ENCODE measurements around the gene LPIN3. TPM values are rescaled to one million over a fixed set of nuclear protein-coding genes. Genes with fewer than 3 reads are reported as not detected.

Gene LPIN3
- total RNA-seq, 2 experiments from 2014 or later: 0.65 to 0.68 TPM

DNA sequence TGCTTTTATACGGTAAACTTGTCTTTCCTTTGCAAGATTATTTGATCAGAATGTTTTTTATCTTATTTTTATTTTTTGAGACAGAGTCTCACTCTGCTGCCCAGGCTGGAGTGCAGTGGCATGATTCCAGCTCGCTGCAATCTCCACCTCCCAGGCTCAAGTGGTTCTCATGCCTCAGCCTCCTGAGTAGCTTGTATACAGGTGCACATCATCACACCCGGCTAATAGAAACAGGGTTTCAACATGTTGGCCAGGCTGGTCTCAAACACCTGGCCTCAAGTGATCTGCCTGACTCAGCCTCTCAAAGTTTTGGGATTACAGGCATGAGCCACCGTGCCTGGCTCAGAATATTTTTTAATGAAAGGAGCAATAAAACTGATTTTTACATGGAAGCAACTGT is 8.9 kb upstream of the LPIN3 start:
- H3K4me1 Mint-ChIP-seq: peaks cover 14% of the 10 kb centered on the region
- POLR2A ChIA-PET: no interaction called here
- H3K27me3 Mint-ChIP-seq: peaks cover 2% of the 10 kb centered on the region
- H3K9me3 Mint-ChIP-seq: no peaks in the 10 kb centered on the region
- no peaks in the 10 kb centered on the region for H3K36me3 Mint-ChIP-seq (ENCODE audit: low read depth)
- H3K27ac Mint-ChIP-seq: no peak overlapping the region
- DNase-seq: no peak
- no peak overlapping the region for H3K4me3 Mint-ChIP-seq
- CTCF ChIA-PET: interaction anchor here (1.1 kb wide), 1 partner anchor 8 kb away, joined by 6 read pairs; no protein-coding TSS in a partner anchor

GRCh38 chr20:41334036-41334435 is 6.6 kb upstream of the LPIN3 start:
- Mint-ChIP-seq H3K27me3 (peaks cover 2% of the 10 kb centered on the region), H3K4me3 (no peak overlapping the region), H3K27ac (no peak overlapping the region), H3K36me3 (ENCODE audit: low read depth) (no peaks in the 10 kb centered on the region), H3K4me1 (peaks cover 11% of the 10 kb centered on the region), H3K9me3 (no peaks in the 10 kb centered on the region)
- CTCF ChIA-PET: interaction anchor here (1.0 to 1.1 kb wide), 2 partner anchors 161 to 199 kb away, joined by 3 read pairs; no protein-coding TSS in a partner anchor
- POLR2A ChIA-PET: no interaction called here
- DNase-seq: no peak

- ChIA-PET POLR2A (no interaction called here), CTCF (interaction anchor here (1.0 to 1.1 kb wide), 2 partner anchors 162 to 199 kb away, joined by 3 read pairs; no protein-coding TSS in a partner anchor)
- Mint-ChIP-seq H3K27ac (no peak overlapping the region), H3K4me3 (no peak overlapping the region), H3K9me3 (no peaks in the 10 kb centered on the region), H3K36me3 (ENCODE audit: low read depth) (no peaks in the 10 kb centered on the region), H3K4me1 (peaks cover 7% of the 10 kb centered on the region), H3K27me3 (peaks cover 5% of the 10 kb centered on the region)
- DNase-seq: no peak
Measured at GRCh38 chr20:41334443-41335421, 5.9 kb upstream of the LPIN3 start.

GRCh38 chr20:41335591-41335990 is 5.0 kb upstream of the LPIN3 start:
- Mint-ChIP-seq H3K4me1 (peaks cover 12% of the 10 kb centered on the region), H3K27me3 (peaks cover 7% of the 10 kb centered on the region), H3K9me3 (no peaks in the 10 kb centered on the region), H3K4me3 (no peak overlapping the region), H3K36me3 (ENCODE audit: low read depth) (no peaks in the 10 kb centered on the region), H3K27ac (no peak overlapping the region)
- CTCF ChIA-PET: no interaction called here
- DNase-seq: no peak
- POLR2A ChIA-PET: no interaction called here

- CTCF ChIA-PET: interaction anchor here (1.1 to 4.9 kb wide), 4 partner anchors 7 to 206 kb away, joined by 3 to 51 read pairs (median 18); partner anchors contain the start of gene PLCG1
- no peak overlapping the region for H3K4me3 Mint-ChIP-seq
Measured at GRCh38 chr20:41336711-41337492, 3.7 kb upstream of the LPIN3 start.

DNA sequence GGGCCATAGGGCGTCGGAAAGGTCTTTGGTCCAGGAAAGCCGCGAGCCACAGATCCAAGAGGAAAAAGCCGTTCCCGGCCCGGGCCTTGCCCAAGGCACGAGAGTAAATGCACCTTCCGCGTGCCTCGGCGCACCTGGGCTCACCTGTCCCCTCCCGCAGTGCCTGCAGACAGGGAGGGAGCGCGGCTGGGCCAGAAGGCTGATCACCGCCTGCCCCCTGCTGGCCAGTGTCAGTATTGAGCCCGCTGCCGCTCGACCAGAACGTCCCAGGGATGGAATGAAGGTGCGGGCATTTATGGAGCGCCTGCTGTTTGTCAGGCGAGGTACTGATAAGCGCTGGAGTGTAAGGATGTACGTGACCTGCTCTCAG is 679 bp upstream of the LPIN3 start:
- no peaks in the 10 kb centered on the region for H3K36me3 Mint-ChIP-seq (ENCODE audit: low read depth)
- peak; percentile 86 for DNase-seq
- H3K27me3 Mint-ChIP-seq: peaks cover 5% of the 10 kb centered on the region
- H3K9me3 Mint-ChIP-seq: no peaks in the 10 kb centered on the region
- ChIA-PET CTCF (interaction anchor here (0.7 to 4.9 kb wide), 18 partner anchors 9 to 375 kb away, joined by 3 to 51 read pairs (median 6); partner anchors contain the start of gene PLCG1), POLR2A (interaction anchor here (0.6 to 1.1 kb wide), 4 partner anchors 183 to 205 kb away, joined by 3 read pairs; no protein-coding TSS in a partner anchor)
- H3K27ac Mint-ChIP-seq: no peak overlapping the region
- H3K4me1 Mint-ChIP-seq: peaks cover 12% of the 10 kb centered on the region
- H3K4me3 Mint-ChIP-seq: peak overlapping the region; percentile 62

More at GRCh38 chr20:41336711-41337492, 3.7 kb upstream of the LPIN3 start:
- POLR2A ChIA-PET: interaction anchor here (0.7 to 1.4 kb wide), 2 partner anchors 164 to 201 kb away, joined by 3 to 5 read pairs; no protein-coding TSS in a partner anchor
- H3K27ac Mint-ChIP-seq: no peak overlapping the region
- no peak for DNase-seq
- peaks cover 12% of the 10 kb centered on the region for H3K4me1 Mint-ChIP-seq
- H3K27me3 Mint-ChIP-seq: peaks cover 7% of the 10 kb centered on the region
- H3K9me3 Mint-ChIP-seq: no peaks in the 10 kb centered on the region
- no peaks in the 10 kb centered on the region for H3K36me3 Mint-ChIP-seq (ENCODE audit: low read depth)

DNA sequence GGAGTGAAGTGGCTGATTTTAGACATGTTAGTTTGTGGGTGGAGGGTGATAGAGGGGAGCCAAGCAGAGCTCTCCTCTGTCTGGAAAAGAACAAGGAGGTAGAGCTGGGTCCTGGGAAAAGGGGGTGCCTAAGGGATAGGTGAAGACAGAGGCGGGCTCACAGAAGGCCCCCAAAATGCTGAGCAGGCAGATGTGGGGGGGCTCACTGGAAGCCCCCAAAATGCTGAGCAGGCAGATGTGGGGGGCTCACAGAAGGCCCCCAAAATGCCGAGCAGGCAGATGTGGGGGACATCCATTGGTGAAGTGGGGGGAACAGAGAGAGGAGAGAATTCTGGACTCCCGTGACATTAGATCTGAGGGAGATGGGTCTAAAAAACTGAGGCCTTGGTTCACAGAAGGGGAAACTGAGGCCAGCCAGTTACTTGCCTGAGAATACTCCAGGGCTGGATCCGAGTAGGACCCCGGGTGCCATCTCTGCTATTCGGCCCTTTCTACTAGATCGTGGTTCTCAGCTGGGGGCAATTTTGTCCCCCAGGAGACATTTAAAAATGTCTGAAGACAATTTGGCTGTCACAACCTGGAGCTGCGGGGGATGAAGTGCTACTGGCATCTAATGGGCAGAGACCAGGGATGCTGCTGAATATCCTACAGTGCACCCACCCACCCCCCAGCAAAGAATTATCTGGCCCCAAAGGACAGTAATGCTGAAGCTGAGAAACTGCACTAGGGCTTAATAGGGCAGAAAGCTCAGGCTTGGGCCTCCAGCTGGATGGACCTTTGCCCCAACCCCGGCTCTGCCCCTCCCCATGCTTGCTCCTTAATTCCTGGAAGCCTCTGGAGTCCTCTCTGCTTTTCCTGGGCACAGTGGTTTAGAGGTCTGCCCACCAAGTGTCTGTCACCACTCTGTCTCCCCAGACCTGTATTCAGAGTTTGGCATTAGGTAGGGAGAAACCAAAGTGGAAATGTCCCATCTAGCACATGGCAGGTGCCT is 2.1 kb downstream of the LPIN3 start:
- Mint-ChIP-seq H3K36me3 (ENCODE audit: low read depth) (no peaks in the 10 kb centered on the region), H3K4me3 (no peak overlapping the region), H3K27me3 (peaks cover 5% of the 10 kb centered on the region), H3K4me1 (peaks cover 12% of the 10 kb centered on the region), H3K9me3 (no peaks in the 10 kb centered on the region), H3K27ac (no peak overlapping the region)
- DNase-seq: no peak
- ChIA-PET CTCF (interaction anchor here (0.6 to 1.3 kb wide), 2 partner anchors 119 to 208 kb away, joined by 3 to 5 read pairs; no protein-coding TSS in a partner anchor), POLR2A (no interaction called here)

GRCh38 chr20:41344477-41344876 is 3.9 kb downstream of the LPIN3 start:
- Mint-ChIP-seq H3K4me1 (peaks cover 12% of the 10 kb centered on the region), H3K36me3 (ENCODE audit: low read depth) (no peaks in the 10 kb centered on the region), H3K27ac (no peak overlapping the region), H3K4me3 (no peak overlapping the region), H3K9me3 (no peaks in the 10 kb centered on the region), H3K27me3 (peaks cover 5% of the 10 kb centered on the region)
- ChIA-PET POLR2A (interaction anchor here (0.9 kb wide), 1 partner anchor 97 kb away, joined by 3 read pairs; no protein-coding TSS in a partner anchor), CTCF (interaction anchor here (1.5 kb wide), 1 partner anchor 354 kb away, joined by 3 read pairs; no protein-coding TSS in a partner anchor)
- DNase-seq: no peak

- H3K36me3 Mint-ChIP-seq (ENCODE audit: low read depth): no peaks in the 10 kb centered on the region
- H3K27me3 Mint-ChIP-seq: no peaks in the 10 kb centered on the region
- CTCF ChIA-PET: interaction anchor here (1.5 kb wide), 1 partner anchor 354 kb away, joined by 3 read pairs; no protein-coding TSS in a partner anchor
- DNase-seq: no peak
- peaks cover 5% of the 10 kb centered on the region for H3K4me1 Mint-ChIP-seq
- no peaks in the 10 kb centered on the region for H3K9me3 Mint-ChIP-seq
- H3K4me3 Mint-ChIP-seq: no peak overlapping the region
- POLR2A ChIA-PET: interaction anchor here (0.9 kb wide), 1 partner anchor 97 kb away, joined by 3 read pairs; no protein-coding TSS in a partner anchor
- no peak overlapping the region for H3K27ac Mint-ChIP-seq
Measured at GRCh38 chr20:41344938-41345728, 4.5 kb downstream of the LPIN3 start.

GRCh38 chr20:41345729-41346067 is 5.1 kb downstream of the LPIN3 start:
- no peaks in the 10 kb centered on the region for H3K9me3 Mint-ChIP-seq
- no peak overlapping the region for H3K27ac Mint-ChIP-seq
- DNase-seq: no peak
- no peaks in the 10 kb centered on the region for H3K36me3 Mint-ChIP-seq (ENCODE audit: low read depth)
- CTCF ChIA-PET: no interaction called here
- POLR2A ChIA-PET: no interaction called here
- no peaks in the 10 kb centered on the region for H3K27me3 Mint-ChIP-seq
- no peaks in the 10 kb centered on the region for H3K4me1 Mint-ChIP-seq
- no peak overlapping the region for H3K4me3 Mint-ChIP-seq

Data from activated CD4-positive, alpha-beta memory T cell treated with anti-CD3 and anti-CD28 coated beads, Interleukin-2, amount 10 ng/mL, durations not matched to agents 7 days and 5 days (primary cell).